HPDE6-E6E7 (cell line): ENCODE data around the gene SNRNP200.

Experiments
- DNase-seq: peaks from one replicate; pipeline ENCODE4 v3.0.0; 2011; ENCODE audit warnings: missing footprints; ENCODE audit errors: extremely low spot score

The SNRNP200 gene

DNA sequence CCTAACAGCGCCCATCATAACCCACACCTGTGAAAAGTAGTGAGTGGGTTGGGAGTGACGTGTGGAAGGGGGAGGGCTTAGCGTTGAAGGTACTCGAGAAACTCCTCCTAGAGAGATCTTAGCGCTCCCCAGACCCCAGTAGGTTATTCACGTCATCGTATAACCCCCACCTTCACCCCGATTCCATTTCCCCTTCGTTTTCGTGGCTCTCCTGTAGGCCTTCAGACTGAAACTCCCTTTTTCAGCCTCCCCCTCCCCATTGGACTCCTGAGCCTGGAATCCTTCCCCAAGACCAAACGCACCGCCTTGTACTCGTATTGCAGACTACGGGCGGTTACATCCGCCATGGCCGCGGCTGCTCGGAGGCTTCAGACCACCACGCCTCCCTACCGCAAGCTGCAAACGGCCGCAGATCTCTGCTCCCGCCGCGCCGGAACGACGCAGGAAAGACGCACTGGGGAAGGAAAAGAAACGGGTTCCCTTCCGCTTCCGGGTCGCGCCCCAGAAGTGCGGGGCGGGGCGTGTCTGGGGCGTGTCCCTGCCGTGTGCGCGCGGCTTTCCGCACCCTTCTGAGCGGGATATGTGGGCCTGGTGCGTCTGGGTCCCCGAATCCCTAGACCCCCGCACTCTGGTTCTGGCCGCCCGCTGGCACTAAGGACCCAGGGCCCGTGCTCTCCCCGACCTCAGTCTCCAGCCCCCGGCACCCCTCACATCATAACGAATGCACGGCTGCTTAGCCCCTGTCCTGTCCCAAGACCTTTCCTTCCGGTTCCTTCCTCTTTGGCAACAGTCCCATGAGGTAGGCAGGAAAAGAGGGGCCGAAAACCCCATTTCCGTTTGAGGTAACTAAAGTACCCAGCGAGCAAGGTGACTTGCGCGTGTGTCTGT is at the start of gene SNRNP200:
TSS of gene SNRNP200 (minus strand) at position 456 of the 888 bp plus-strand sequence. CDS start at position 347, 109 bp downstream.
- peak; percentile 76 for DNase-seq

DNA sequence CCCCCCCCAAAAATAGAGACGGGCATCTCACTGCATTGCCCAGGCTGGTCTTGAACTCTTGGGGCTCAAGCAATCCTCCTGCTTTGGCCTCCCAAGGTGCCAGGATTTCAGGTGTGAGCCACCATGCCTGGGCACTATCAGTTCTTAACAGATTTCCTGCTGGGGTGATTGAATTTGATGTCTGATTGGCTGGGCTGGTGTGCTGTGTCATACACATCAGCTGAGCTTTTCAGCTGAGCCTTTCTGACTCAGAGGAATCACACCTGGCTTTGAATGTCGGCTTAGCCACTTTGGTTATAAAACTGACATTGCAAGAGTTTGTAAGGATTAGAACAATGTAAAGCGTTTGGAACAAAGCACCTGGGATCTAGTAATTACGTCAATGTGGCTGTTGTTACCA is 49.1 kb upstream of the SNRNP200 start:
- DNase-seq = no peak

DNA sequence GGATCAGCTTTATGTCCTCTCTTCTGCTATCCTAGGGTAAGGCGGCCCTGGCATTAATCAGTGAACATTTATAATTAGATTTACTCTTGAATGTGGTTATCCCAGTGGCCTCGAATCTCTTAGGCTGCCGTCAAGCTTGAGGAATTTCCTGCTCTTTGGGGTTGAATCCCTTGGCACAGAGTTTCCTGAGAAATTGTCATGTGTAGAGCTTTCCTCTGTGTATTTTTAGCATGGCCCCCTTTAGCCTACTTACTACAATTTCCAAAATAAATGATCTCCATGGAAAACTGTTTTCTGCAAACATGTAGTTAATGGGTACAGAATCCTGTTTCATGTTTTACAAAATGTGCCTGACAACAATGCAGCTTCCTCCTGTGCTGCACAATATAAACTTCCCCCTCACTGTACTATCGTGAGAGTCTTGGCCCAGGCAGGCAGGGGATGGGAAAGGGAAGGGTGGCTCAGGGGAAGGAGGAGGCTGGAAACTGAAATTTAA is 48.3 kb upstream of the SNRNP200 start:
- no peak for DNase-seq

DNA sequence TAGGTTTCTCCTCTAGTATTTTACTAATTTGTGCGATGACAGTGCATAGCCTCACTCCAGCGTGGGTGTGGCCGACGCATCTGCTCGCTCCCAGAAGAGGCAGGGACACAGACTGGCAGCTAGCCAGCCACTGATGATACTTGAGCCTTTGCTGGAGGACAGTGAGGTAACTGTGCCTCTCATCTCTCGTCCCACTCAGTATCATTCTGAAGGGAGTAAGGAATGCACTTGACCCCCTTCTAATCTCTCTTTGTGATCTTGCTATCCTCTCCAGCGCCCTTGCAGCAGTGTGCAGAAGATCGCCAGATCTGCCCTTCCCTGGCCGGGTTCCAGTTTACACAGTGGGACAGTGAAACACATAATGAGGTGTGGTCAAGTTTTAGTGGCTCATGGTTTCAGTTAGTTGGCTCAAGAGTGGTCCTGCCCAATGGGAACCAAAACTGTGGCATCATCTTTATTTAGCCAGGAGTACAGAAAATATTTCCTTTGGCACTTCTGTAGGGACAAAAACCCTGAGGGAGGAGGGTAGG is 47.8 kb upstream of the SNRNP200 start:
- DNase-seq = no peak

DNA sequence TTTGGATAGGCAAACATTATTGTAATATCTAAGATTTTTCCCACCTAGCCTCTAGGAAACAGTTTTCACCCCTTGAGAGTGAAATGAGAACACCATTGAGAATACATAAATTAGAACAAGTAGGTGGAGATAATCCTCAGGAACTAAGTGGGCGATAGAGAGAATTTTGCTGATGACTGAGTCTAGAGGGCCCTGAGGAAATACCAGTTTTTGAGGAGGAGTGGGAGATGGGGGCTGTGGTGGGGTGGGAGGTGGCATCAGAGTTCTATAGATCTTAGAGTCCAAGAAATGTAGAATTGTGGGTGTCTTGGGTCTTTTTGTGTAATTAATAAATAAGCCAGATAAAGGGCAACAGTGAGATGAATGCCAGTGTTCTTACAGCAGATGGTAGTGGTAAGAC is 42.0 kb upstream of the SNRNP200 start:
- DNase-seq = no peak

DNA sequence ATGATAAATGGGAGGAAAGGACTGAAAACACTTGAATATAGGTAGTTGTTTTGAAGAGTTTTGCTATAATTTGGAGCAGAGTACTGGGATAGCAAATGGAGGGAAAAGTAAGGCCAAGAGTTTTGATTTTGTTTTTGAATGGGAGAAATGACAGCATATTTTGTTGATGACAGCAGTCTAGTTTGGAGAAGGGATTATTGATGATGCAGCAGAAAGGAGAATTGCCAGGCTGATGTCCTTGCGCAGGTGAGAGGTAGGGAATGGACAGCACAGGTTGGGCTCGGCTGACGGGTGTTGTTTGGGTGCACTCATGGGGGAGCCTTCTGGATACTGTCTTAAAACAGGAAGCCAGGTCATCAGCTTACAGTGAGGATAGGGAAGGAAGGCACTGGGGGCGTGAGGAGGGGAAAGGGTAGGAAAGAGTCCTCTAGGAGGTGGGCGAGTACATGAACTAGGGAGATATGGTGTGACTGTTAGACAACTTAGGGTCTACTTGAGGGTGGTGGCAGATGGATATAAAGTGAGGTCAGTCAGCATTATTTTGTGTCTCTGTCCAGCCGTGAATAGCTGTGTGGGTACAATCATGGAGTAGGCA is 40.6 kb upstream of the SNRNP200 start:
- DNase-seq = no peak

DNA sequence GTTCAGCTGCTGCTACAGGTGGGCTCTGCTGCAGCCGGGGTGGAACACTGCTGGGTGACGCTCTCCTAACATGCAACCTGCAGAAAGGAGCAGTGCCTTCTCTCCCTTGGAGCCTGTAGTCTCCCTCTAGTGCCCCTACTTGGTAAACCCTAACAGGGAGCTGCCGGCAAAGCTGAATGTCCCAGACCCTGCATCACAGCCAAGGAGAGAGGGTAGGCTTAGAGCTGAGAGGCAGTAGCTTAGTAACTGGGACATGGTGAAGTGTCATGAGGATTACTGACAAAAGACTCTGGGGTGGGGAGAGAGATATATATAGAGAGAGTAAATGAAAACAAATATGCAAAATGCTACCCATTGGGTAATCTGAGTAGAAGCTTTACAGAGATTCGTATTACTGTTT is 40.1 kb upstream of the SNRNP200 start:
- DNase-seq = no peak

DNA sequence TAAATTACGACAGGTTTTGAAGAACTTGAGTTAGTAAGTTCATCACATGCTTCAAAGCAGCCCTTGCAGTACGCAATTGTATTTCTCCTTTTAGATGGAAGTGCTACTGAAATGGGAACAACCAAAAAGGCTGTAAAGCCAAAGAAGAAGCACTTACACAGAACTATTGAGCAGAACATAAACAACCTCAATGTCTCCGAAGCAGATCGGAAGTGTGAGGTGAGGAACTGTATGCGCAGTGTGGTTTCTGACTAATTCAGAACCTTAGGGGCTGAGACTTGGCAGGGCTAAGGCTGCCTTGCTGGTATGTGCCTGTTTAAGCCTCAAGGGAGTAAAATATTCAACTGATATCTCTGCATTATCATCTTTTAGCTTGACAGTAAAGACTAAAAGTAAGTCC is 38.7 kb upstream of the SNRNP200 start:
- DNase-seq = no peak

DNA sequence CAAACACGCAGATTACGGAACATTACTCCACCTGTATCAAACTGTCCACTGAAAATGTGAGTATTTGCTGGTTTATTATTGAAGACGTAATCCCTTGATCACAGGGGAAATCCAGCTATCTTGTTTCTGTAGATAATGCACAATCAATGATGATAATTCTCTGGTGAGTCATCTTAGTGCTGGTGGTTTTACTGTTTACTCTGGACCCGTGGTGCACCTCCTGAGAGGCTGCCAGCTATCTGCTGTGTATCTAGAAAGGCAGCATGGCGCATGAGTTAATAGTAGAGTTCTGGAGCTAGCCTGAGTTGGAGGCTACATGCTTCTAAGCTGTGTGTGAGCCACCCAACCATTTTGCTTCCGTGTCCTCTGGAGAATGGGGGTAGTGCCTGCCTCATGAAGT is 36.7 kb upstream of the SNRNP200 start:
- no peak for DNase-seq

DNA sequence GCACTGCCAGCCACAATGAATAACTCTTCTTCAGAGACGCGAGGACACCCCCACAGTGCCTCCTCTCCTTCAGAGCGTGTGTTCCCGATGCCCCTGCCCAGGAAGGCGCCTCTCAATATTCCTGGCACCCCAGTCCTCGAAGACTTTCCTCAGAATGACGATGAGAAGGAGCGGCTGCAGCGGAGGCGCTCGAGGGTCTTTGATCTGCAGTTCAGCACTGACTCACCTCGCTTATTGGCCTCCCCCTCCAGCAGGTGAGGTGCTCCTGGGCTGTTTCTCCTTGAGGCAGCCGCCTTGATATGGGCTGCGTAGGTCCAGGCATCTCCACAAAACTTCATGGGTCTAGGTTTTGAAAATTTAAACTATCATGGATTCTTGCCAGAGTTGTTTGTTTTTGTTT is 36.3 kb upstream of the SNRNP200 start:
- DNase-seq = no peak

DNA sequence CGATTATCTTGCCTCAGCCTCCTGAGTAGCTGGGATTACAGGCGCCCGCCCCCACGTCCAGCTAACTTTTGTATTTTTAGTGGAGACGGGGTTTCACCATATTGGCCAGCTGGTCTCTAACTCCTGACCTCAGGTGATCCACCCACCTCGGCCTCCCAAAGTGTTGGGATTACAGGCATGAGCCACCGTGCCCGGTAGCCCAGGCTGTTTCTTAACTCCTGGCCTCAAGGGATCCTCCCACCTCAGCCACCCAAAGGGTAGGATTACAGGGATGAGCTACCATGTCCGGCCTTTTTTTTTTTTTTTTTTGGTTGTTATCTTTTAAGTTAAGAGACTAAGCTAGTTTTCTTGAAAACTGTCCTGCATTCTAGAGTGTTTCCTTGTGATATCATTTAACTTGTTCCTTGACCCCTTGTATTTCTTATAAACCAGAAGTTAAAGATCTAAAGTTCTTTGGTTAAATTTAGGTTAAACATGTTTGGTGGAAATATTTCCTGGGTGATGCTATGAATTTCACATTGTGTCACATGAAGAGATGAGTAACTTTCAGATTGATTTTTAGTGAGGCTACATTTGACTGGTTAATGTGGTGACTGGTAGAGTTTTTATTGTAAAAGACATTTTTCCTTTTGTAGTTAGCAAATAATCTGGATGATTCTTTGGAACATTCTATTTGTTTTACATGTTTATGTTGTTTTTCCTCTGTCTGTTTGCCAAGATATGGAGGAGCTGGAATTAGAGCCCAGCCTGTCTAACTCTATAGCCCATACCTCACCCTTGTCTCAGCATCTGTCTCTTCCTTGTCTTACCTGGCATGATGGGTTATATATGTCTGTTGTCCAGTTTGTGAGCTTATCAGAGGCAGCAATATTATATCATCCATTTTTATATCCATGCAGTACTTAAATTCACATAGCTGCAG is 35.4 kb upstream of the SNRNP200 start:
- DNase-seq = no peak

DNA sequence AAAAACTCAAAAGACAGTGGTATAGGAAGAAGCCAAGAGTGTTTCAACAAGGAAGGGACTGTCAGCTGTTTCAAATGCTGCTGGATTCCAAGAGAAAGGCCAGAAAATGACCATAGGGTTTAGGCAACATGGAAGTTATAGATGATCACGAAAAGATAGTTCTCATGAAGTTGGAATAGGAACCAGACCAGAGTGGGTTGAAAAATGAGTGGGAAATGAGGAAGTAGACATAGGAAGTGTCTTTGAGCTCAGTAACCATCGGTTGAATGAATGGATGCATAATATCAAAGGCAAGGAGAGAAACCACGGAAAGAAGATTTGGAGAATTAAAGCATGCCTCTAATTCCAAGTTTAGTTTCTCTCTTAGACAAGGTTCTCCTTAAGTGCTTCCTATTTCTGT is 31.5 kb upstream of the SNRNP200 start:
- no peak for DNase-seq

DNA sequence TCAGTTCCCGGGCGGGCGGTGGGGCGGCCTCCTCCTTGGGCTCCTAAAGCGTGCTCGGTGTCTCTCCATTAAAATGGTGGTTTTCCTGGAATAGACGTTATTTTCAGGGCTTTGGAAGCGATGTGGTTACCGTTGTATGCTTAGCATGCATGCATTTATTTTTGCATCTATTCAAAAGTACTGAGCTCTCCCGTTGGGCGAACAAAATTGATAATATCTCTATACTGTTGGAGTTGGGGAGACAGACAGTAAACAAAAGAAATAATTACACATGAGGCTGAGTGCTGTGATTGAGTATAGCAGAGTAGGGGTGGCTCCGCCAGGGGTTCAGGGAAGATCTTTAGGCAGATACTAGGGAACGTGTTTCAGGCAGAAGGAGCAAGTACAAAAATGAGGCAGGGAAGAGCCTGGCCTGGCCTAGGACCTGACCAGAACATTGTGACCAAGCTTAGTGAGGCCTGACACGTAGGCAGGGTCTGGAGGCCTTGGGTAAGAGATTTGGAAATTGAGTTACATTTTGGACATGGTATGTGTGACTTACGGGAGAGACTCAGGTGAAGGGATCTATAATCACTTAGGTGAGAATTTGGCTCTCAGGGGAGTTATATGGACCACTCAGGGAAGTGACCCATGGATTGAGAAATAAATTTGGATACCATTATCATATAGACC is 30.9 kb upstream of the SNRNP200 start:
- no peak for DNase-seq

DNA sequence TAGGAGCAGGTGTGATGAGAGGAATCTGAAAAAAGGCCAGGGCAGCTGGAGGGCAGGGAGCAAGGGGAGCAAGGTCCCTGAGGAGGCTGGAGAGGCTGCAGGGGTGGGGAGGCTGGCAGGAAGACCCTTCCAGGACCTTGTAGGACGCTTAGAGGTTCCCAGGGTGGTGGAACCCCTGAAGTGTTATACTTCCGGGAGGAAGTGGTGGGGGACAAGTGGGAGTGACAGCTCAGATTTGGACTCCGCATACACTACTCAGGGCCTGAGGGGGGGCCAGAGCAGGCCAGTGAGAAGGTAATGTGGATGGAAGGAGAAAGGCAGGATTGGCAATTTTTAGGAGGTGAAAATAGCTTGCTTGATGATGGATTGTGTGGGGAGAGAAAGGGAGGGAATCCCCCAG is 28.4 kb upstream of the SNRNP200 start:
- DNase-seq = no peak

DNA sequence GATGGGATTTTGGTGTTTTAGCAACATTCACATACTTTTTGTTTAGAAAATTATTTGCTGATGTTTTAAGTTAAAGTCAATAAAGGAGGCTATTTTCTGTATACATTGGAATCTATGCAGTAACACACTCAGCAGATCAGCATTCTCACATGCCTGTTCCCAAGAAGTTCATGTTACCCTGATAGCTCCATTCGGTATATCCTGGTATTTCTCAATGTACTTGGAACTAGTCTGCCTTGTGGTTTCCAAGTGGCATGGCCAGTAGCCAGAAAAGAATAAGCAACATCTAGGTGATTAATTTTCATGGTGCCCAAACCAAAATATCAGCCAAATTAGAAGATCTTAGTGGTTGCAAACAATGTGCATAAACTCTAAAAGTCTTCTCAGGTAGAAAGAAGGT is 25.1 kb upstream of the SNRNP200 start:
- DNase-seq = peak; percentile 66

DNA sequence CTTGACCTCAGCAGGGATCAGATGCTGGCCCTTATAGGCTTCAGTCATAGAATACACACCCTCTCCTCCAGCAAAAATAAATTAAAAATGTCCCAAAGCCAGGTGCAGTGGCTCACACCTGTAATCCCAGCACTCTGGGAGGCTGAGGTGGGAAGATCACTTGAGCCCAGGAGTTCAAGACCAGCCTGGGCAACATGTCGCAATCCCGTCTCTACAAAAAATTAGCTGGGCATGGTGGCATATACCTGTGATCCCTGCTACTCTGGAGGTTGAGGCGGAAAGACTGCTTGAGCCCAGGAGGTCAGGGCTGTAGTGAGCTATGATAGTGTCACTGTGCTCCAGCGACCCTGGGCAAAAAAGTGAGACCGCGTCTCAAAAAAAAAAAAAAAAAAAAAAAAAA is 24.5 kb upstream of the SNRNP200 start:
- no peak for DNase-seq

DNA sequence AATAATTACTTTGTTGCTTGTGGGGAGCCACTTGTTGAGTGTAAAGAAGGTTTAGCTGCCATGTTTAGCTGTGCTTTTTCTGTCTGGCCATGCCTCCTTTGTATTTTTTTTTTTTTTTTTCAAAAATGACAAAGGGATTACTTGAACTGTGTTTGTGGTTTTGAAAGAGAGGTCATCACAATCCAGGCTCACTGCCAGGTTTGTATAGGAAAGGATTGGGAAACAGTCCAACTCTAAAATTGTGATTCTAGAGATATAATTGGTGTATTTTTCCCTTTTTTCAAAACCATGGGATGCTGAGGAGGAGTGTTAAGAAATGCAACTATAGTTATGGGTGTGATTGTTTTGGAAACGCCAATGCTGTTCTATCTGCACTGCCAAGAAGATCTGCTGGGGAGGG is 24.1 kb upstream of the SNRNP200 start:
- DNase-seq = no peak

DNA sequence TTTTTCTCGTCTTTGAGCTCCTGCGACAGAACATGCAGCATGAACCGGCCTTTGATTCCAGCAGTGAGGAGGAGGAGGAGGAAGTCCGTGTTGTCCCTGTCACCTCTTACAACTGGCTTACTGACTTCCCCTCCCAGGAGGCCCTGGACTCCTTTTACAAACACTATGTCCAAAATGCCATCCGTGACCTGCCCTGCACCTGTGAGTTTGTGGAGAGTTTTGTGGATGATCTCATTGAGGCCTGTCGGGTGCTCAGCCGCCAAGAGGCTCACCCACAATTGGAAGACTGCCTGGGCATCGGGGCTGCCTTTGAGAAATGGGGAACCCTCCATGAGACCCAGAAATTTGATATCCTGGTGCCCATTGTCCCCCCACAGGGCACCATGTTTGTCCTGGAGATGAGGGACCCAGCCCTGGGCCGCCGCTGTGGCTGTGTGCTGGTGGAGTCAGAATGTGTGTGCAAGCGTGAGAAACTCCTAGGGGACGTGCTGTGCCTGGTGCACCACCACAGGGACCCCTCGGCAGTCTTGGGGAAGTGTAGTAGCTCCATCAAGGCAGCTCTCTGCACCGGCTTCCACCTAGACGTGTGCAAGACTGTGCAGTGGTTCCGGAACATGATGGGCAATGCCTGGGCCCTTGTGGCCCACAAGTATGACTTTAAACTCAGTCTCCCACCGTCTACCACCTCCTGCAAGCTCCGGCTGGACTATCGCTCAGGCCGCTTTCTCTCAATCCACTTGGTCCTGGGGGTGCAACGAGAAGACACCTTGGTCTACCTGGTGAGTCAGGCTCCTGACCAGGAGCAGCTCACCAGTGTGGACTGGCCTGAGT is 21.9 kb upstream of the SNRNP200 start:
- DNase-seq = no peak

DNA sequence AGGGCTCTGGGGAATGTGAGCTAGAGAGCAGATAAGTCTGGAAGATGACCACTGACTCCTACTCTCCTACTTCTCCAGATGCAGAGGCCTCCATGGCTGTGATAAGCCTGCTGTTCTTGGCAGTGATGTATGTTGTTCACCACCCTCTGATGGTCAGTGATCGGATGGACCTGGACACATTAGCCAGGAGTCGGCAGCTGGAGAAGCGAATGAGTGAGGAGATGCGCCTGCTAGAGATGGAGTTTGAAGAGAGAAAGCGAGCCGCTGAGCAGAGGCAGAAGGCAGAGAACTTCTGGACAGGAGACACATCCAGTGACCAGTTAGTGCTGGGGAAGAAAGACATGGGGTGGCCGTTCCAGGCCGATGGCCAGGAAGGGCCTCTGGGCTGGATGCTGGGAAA is 21.2 kb upstream of the SNRNP200 start:
- DNase-seq = no peak

DNA sequence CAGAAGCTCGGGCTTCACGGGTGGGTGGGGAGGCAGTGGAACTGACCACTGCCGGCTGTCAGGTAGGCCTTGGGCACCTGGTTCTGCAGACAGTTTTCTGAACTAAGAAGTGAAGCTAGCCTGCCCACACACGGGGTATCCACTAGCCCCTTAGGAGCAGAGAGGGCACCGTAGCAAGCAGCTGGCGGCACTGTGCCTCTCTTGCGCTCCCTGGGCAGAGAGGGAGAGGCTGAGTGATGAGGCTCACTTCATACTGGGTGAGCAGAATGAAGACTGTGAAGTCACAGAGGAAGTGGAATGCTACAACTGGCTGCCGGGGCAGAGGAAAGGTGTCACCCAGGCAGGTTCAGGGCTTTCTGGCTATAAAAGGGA is 20.5 kb upstream of the SNRNP200 start:
- no peak for DNase-seq
